ENCODE results near the gene PI4K2A. TPM values are rescaled to one million over a fixed set of nuclear protein-coding genes. Genes with fewer than 3 reads are reported as not detected.
"Not testable (repeated sequence)": the region's sequence is repeated elsewhere in the genome, so short reads cannot be mapped to it uniquely, and the experiment has no call there.

Gene PI4K2A
- total and polyA plus RNA-seq, 2 of the 4 experiments (the other 2 are of a cell fraction), result 15.8 to 27.3 TPM

DNA sequence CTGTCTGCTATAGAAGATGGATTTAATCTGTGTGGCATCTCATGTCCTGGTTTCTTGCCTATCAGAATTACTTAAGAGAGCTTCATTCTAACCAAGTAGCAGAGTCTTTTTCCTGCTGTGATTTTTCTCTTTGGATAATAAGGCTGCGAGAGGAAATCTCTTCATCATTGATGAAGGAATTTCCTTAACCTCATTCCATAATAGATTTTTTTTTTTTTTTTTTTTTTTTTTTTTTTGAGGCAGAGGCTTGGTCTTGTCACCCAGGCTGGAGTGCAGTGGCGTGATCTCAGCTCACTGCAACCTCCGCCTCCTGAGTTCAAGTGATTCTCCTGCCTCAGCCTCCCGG is 8.9 kb downstream of the PI4K2A start:
- H3K27me3 ChIP-seq (ENCODE audit: control insufficient read depth, insufficient read depth, low read length); BruUV-seq (replicated peaks); H2AK9ac ChIP-seq (replicated peaks; ENCODE audit: low read depth, low read length, poor library complexity); ATAC-seq (ENCODE audit: low read depth); H3K9me3 ChIP-seq (ENCODE audit: control insufficient read depth, insufficient read depth, low read length); H4K91ac ChIP-seq (ENCODE audit: insufficient read depth, low read depth, low read length); H3K56ac ChIP-seq (ENCODE audit: extremely low read depth, insufficient read depth, low read length); H3K14ac ChIP-seq (replicated peaks; ENCODE audit: low read depth, low read length); H2BK15ac ChIP-seq (ENCODE audit: low read depth, low read length); H4K8ac ChIP-seq (ENCODE audit: low read depth in 2 of 2, low read length in 2 of 2); H4K5ac ChIP-seq (ENCODE audit: low read depth, low read length); H3K4me3 ChIP-seq (ENCODE audit: insufficient read depth, low read depth, low read length); H2AFZ ChIP-seq (replicated peaks; ENCODE audit: low read length, poor library complexity); H2AK5ac ChIP-seq (ENCODE audit: low read depth, low read length); dilution Hi-C loops (cut with HindIII; ENCODE audit: low sequenced_read_pairs, unreplicated experiment); H3K9ac ChIP-seq (ENCODE audit: low read depth, low read length); H2BK20ac ChIP-seq (ENCODE audit: low read depth, low read length); in situ Hi-C loops (cut with MboI; ENCODE audit: low sequenced_read_pairs); H3K27ac ChIP-seq (ENCODE audit: insufficient read depth, low read length); DNase-seq: not testable (repeated sequence)
- Histone ChIP-seq H3K9me1 (ENCODE audit: insufficient read depth, low read length) (peaks cover 21% of the 10 kb centered on the region), H3K4me2 (ENCODE audit: low read depth, low read length) (peak overlapping the region; percentile 48; the same call in 1 of the 2 replicates), H3K4ac (ENCODE audit: low read depth, low read length) (peak overlapping the region; percentile 23; the same call in 1 of the 2 replicates), H3K36me3 (ENCODE audit: control insufficient read depth, insufficient read depth, low read length) (peaks cover 30% of the 10 kb centered on the region), H2BK5ac (ENCODE audit: low read depth, low read length, poor library complexity, severe bottlenecking) (peak overlapping the region; percentile 94), H3K79me1 (ENCODE audit: low read depth in 1 of 2, low read length in 2 of 2) (peaks cover 44 to 71% of the 10 kb centered on the region in 2 experiments), H3K18ac (ENCODE audit: low read depth, low read length) (peak overlapping the region; percentile 18; the same call in 1 of the 2 replicates), H4K20me1 (ENCODE audit: insufficient read depth, low read length) (peaks cover 11% of the 10 kb centered on the region; the same call in 1 of the 2 replicates), H2BK120ac (ENCODE audit: low read depth, low read length) (peak overlapping the region; percentile 61; the same call in 1 of the 2 replicates), H3K4me1 (ENCODE audit: control insufficient read depth, insufficient read depth, low read length) (peaks cover 19% of the 10 kb centered on the region), H3K23ac (ENCODE audit: low read depth, low read length) (0 out of 2 replicates have a peak overlapping the region, but pooled peaks have one; percentile 6)
- no CpG with 5 or more reads among the region's 4 CpGs for WGBS, 2 experiments (ENCODE audit: extremely low coverage in 2 of 2, insufficient read length in 1 of 2)
- intact Hi-C loops (cut with micrococcal nuclease), result loop anchor here (1.0 kb wide), 1 partner anchor 8 kb away; no protein-coding TSS in a partner anchor
- ChIA-PET CTCF (interaction anchor here (0.8 to 1.1 kb wide), 2 partner anchors 52 to 78 kb away, joined by 3 to 4 read pairs; no protein-coding TSS in a partner anchor), POLR2A (ENCODE audit: unreplicated experiment) (interaction anchor here (1.0 kb wide), 1 partner anchor 8 kb away, joined by 42 read pairs; no protein-coding TSS in a partner anchor)
